Ectodermal cell (in vitro differentiated cells): ENCODE measurements around the gene MASTL. TPM values are rescaled to one million over a fixed set of nuclear protein-coding genes. Genes with fewer than 3 reads are reported as not detected.

Experiments used
- H3K27ac ChIP-seq: 2 replicates; pipeline ENCODE4 v1.7.0; 2013; ENCODE audit warnings: mild to moderate bottlenecking, low read depth, low read length; ENCODE audit not compliant: insufficient read depth, poor library complexity, severe bottlenecking
- H3K27me3 ChIP-seq: 2 replicates; pipeline ENCODE4 v1.7.0; 2013; ENCODE audit warnings: mild to moderate bottlenecking, low read length; ENCODE audit not compliant: insufficient read depth, control insufficient read depth, poor library complexity, severe bottlenecking
- H3K36me3 ChIP-seq: one replicate; pipeline ENCODE4 v1.7.0; 2013; ENCODE audit warnings: low read length; ENCODE audit not compliant: control insufficient read depth, insufficient read depth
- H3K4me1 ChIP-seq: one replicate; pipeline ENCODE4 v1.7.0; 2013; ENCODE audit warnings: low read length; ENCODE audit not compliant: control insufficient read depth, insufficient read depth
- H3K4me3 ChIP-seq: 2 replicates; pipeline ENCODE4 v1.7.0; 2013; ENCODE audit warnings: low read depth, low read length, control low read depth; ENCODE audit not compliant: insufficient read depth
- H3K9me3 ChIP-seq: 2 replicates; pipeline ENCODE4 v1.7.0; 2013; ENCODE audit warnings: mild to moderate bottlenecking, low read length, moderate library complexity; ENCODE audit not compliant: control insufficient read depth
- WGBS, 2 experiments: methylation state at CpG; one replicate each; pipeline ENCODE4 v1.1.7; 2013; ENCODE audit warnings: missing lambda C conversion rate in 2 of 2; 5-methylcytosine and 5-hydroxymethylcytosine counted together
- polyA plus RNA-seq, 4 experiments: library from polyadenylated mRNA; stranded (reverse); fragments of 50-300 nt; gene quantifications; one replicate each; pipeline ENCODE4 v1.2.3, GENCODE V29; 2013

The MASTL gene
- polyA plus RNA-seq (2013, experiment 1 of 4), result 40.9 TPM
- 40.7 TPM for polyA plus RNA-seq (2013, experiment 2 of 4)
- polyA plus RNA-seq (2013, experiment 3 of 4), result 32.5 TPM
- polyA plus RNA-seq (2013, experiment 4 of 4), result 32.1 TPM

- 0% methylated on average over 55 of the region's 55 CpGs for WGBS, 2 experiments
- Histone ChIP-seq H3K27ac (peak within 1 kb of the TSS; percentile 92), H3K36me3 (peaks cover 18% of the 10 kb centered on the region), H3K4me1 (peaks cover 11% of the 10 kb centered on the region), H3K9me3 (no peaks in the 10 kb centered on the region), H3K27me3 (no peaks in the 10 kb centered on the region), H3K4me3 (peak within 1 kb of the TSS; percentile 91)
Observed at GRCh38 chr10:27155066-27155754, at the start of gene MASTL. TSS of gene MASTL (plus strand) at chr10:27155352. CDS start at chr10:27155427, 75 bp downstream.

- no peaks in the 10 kb centered on the region for H3K4me1 ChIP-seq
- H3K9me3 ChIP-seq, result no peaks in the 10 kb centered on the region
- no peak overlapping the region for H3K27ac ChIP-seq
- no peaks in the 10 kb centered on the region for H3K27me3 ChIP-seq
- peaks cover 42% of the 10 kb centered on the region for H3K36me3 ChIP-seq
- WGBS, 2 experiments, result 86 to 100% methylated on average over 2 of the region's 3 CpGs
- no peak overlapping the region for H3K4me3 ChIP-seq
Observed at GRCh38 chr10:27108165-27108564, 47.0 kb upstream of the MASTL start.

GRCh38 chr10:27134371-27134770, 20.8 kb upstream of the MASTL start:
- Histone ChIP-seq H3K4me1 (no peaks in the 10 kb centered on the region), H3K27me3 (no peaks in the 10 kb centered on the region), H3K4me3 (no peak overlapping the region), H3K36me3 (peaks cover 32% of the 10 kb centered on the region), H3K27ac (no peak overlapping the region), H3K9me3 (no peaks in the 10 kb centered on the region)
- 94 to 98% methylated on average over 2 to 3 of the region's 3 CpGs for WGBS, 2 experiments

DNA sequence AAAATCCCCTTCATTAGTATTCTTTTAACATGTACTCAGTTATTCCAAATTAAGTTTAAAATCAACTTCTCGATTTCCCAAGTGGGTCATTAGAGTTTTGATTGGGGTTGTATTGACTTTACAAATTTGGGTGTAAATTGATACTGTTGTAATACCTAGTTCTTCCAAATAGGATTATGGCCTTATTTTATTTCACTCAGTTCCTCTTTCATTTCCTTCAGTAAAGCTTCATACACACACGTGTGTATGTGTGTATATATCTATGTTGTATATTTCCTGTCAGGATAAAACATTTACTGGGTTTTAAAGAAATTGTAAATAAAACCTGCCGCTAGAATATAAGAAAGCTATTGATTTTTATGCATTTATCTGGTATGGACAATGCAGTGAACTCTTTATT, 16.9 kb upstream of the MASTL start:
- H3K4me3 ChIP-seq, result no peak overlapping the region
- H3K27me3 ChIP-seq, result no peaks in the 10 kb centered on the region
- no peaks in the 10 kb centered on the region for H3K4me1 ChIP-seq
- H3K27ac ChIP-seq, result no peak overlapping the region
- WGBS, 2 experiments, result 98 to 100% methylated on average over 1 to 3 of the region's 3 CpGs
- no peaks in the 10 kb centered on the region for H3K9me3 ChIP-seq
- peaks cover 20% of the 10 kb centered on the region for H3K36me3 ChIP-seq

GRCh38 chr10:27143686-27144085, 11.5 kb upstream of the MASTL start:
- H3K36me3 ChIP-seq, result peaks cover 44% of the 10 kb centered on the region
- H3K9me3 ChIP-seq, result no peaks in the 10 kb centered on the region
- no peak overlapping the region for H3K27ac ChIP-seq
- H3K4me3 ChIP-seq, result no peak overlapping the region
- H3K4me1 ChIP-seq, result no peaks in the 10 kb centered on the region
- 83% methylated on average over 1 of the region's 1 CpG; no CpG with 5 or more reads in 1 of the 2 experiments for WGBS, 2 experiments
- no peaks in the 10 kb centered on the region for H3K27me3 ChIP-seq

DNA sequence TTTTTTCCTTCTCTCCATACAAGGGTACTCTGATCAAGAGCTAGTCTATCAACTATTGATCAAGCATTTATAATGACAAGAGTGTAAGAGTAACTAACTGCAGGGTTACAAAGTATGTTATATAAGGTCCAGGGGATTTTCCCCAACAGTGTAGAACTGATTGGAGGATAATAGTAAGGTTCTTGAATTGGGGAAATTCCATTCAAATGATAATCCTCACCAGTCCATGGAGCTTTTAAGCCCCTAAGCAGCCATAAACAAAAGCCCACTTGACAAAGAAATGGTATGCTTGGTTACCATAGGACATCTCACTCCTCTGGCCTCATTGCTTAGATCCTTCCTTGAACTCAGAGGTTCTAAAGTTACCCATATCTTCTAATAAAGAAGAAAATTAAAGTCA, 9.2 kb upstream of the MASTL start:
- Histone ChIP-seq H3K27ac (peak overlapping the region; percentile 77), H3K27me3 (no peaks in the 10 kb centered on the region), H3K9me3 (no peaks in the 10 kb centered on the region), H3K4me1 (no peaks in the 10 kb centered on the region), H3K4me3 (no peak overlapping the region), H3K36me3 (peaks cover 41% of the 10 kb centered on the region)

GRCh38 chr10:27147701-27148100, 7.5 kb upstream of the MASTL start:
- Histone ChIP-seq H3K27ac (no peak overlapping the region), H3K4me1 (peaks cover 3% of the 10 kb centered on the region), H3K9me3 (no peaks in the 10 kb centered on the region), H3K4me3 (no peak overlapping the region), H3K27me3 (no peaks in the 10 kb centered on the region), H3K36me3 (peaks cover 37% of the 10 kb centered on the region)
- 96 to 97% methylated on average over 5 of the region's 5 CpGs for WGBS, 2 experiments

DNA sequence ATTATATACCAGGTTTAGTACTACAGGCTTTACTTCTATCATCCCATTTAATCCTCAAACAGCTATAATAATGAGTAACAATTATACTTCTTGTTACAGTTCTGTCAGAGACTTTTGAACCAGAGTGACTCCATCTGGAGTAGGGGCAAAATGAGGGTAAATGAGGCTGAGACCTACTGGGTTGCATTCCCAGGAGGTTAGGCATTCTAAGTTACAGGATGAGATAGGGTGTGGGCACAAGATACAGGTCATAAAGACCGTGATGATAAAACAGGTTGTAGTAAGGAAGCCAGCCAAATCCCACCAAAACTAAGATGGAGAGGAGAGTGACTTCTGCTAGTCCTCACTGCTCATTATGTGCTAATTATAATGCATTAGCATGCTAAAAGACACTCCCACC, 4.9 kb upstream of the MASTL start:
- Histone ChIP-seq H3K9me3 (no peaks in the 10 kb centered on the region), H3K27me3 (no peaks in the 10 kb centered on the region), H3K4me1 (peaks cover 7% of the 10 kb centered on the region), H3K36me3 (peaks cover 16% of the 10 kb centered on the region), H3K4me3 (no peak overlapping the region), H3K27ac (no peak overlapping the region)
- 91 to 100% methylated on average over 1 of the region's 1 CpG for WGBS, 2 experiments

GRCh38 chr10:27152687-27153086, 2.5 kb upstream of the MASTL start:
- Histone ChIP-seq H3K9me3 (no peaks in the 10 kb centered on the region), H3K4me3 (peak overlapping the region; percentile 91), H3K36me3 (peaks cover 6% of the 10 kb centered on the region), H3K27me3 (no peaks in the 10 kb centered on the region), H3K4me1 (peaks cover 11% of the 10 kb centered on the region), H3K27ac (no peak overlapping the region)

GRCh38 chr10:27153329-27153728, 1.8 kb upstream of the MASTL start:
- Histone ChIP-seq H3K9me3 (no peaks in the 10 kb centered on the region), H3K27ac (no peak overlapping the region), H3K36me3 (peaks cover 4% of the 10 kb centered on the region), H3K4me3 (peak overlapping the region; percentile 91), H3K4me1 (peaks cover 11% of the 10 kb centered on the region), H3K27me3 (no peaks in the 10 kb centered on the region)
- 3% methylated on average over 4 to 5 of the region's 6 CpGs for WGBS, 2 experiments
